NCI-H748 (cell line): ENCODE results near the gene HLA-C.
A peak's percentile ranks its signal among the peaks of the same experiment; 100 is the strongest.
"Not testable (repeated sequence)": the region's sequence is repeated elsewhere in the genome, so short reads cannot be mapped to it uniquely, and the experiment has no call there.

Experiments
- DNase-seq: peaks from one replicate; lab custom pipeline; 2025; ENCODE audit not compliant: unreplicated experiment; lab: John Stamatoyannopoulos, UW

HLA-C gene

DNA sequence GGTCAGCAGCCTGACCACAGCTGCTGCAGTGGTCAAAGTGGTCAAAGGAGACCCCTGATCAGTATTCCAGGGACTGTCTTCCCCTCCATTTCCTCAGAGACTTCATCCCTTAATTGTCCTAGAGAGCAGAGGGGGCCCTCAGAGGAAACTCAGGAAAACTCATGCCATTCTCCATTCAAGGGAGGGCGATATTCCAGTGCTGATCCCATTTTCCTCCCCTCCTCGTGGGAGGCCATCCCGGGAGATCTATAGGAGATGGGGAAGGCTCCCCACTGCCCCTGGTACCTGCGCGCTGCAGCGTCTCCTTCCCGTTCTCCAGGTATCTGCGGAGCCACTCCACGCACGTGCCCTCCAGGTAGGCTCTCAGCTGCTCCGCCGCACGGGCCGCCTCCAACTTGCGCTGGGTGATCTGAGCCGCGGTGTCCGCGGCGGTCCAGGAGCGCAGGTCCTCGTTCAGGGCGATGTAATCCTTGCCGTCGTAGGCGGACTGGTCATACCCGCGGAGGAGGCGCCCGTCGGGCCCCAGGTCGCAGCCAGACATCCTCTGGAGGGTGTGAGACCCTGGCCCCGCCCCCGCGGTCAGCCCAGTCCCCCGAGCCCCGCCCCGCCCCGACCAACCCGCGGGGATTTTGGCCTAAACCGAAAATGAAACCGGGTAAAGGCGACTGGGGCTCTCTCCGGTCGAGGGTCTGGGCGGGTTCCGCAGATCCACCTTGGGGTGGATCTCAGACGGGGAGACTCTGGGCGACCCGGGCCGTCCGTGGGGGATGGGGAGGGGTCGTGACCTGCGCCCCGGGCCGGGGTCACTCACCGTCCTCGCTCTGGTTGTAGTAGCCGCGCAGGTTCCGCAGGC lies 878 bp downstream of the HLA-C start:
- peak; percentile 57 for DNase-seq

DNA sequence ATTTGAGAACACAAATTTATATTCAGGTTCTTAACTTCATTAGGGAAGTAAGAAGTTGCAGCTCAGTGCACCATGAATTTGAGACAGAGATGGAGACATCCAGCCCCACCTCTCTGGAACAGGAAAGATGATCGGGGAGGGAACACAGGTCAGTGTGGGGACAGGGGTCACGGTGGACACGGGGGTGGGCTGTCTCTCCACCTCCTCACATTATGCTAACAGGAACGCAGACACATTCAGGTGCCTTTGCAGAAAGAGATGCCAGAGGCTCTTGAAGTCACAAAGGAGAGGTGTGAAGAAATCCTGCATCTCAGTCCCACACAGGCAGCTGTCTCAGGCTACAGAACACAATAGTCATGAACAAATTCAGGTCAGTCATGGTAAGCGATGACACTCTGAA lies 3.1 kb downstream of the HLA-C start:
- DNase-seq: no peak

DNA sequence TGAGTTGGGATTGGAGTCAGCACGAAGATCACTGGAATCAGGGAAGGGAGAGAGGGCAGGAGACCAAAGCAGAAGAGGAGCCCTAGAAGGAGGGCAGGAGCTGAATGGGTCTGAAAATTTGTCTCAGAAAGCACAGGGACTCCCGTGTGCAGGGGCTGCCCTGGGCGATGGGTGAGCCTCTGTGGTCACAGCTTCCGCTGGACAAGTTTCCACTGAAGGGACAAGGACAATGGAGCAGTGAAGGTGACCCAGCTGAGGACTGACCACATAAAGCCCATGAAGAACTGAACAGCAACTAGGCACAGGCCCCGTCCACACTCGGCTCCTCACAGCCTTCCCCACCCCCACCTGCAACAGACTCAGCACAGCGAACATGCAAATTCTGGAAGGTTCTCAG lies 3.5 kb downstream of the HLA-C start:
- DNase-seq: no peak

DNA sequence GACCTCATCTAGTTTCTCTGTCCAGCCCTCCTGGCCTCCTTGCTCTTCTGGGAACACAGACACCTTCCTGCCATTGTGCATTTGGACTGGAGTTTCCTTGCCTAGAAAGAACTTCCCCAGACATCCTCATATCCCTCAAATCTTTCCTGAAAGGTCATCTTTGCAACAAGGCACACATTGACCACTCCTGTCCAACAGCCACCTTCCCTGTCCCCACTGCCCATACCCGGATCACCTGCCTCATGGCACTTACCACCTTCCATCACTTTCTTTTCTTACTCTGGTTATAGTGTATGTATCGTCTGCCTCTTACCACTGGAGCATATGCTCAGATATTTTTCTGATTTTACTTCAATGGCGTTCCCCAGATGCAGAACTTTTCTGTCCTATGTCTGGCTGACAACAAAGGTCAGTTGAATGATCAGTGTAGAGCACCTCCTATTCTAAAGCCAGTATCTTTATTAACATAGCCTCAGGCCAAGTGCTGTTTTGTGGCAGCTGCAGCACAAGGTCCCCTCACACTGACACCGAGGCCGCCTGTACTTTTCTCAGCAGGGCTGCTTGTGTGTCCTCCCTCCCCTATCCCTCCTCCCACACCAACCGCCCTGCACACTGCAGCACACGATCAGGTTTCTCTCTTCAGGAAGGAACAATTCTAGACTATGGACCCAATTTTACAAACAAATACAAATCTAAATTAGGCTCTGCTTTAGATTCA lies 4.1 kb downstream of the HLA-C start:
- no peak for DNase-seq

DNA sequence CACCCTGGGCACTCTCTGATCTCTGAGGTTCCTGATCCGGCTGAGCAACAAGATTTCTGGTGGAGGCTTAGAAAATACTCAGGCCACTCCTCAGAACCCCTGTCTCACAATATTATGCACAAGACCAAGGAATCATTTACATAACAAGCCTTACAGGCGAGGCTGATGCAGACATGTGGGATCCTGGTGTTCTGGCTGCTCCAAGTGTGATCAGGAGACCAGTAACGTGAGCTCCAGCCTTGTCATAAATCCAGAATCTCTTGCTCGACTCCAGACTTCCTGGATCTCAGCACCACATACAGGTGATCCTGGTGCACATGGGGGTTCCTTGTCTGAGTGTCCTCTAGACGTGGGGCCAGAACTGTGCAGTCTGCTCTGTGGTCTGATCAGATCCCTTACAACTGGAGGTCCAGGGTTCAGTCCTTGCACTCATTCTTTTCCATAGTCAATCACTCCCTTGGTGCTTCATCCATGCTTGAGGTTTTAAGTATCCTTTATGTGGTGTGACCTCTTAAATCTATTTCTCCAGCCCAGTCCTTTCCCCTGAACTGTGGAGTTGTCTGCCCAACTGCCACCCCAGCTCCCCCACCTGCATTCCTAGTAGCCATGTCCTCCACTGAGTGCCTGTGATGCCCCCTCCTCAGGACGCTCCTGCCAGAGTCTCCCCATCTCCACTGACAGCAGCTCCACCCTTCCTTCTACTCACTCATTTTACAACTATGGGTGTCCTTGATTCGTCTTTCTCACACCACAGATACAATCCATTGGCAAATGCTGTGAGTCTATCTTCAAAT lies 5.1 kb downstream of the HLA-C start:
- DNase-seq: no peak

DNA sequence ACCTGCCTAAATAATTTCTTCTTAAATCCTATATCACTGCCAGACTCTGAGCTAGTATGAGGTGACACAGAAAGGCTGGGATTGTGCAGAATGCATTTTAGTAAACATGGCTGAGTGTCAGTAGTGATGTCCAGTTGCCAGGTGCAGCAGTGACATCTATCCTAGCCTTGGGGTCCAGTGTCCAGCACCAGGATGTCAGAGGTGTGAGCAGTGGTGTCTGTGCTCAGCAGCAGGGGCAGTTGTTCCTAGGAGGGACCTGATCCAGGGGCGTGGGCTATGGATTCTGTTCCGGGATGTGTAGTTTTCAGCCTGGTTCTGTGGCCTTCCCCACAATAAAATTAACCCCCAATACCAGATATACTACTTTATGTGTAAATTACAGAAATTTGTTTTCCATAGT lies 6.0 kb downstream of the HLA-C start:
- no peak for DNase-seq

DNA sequence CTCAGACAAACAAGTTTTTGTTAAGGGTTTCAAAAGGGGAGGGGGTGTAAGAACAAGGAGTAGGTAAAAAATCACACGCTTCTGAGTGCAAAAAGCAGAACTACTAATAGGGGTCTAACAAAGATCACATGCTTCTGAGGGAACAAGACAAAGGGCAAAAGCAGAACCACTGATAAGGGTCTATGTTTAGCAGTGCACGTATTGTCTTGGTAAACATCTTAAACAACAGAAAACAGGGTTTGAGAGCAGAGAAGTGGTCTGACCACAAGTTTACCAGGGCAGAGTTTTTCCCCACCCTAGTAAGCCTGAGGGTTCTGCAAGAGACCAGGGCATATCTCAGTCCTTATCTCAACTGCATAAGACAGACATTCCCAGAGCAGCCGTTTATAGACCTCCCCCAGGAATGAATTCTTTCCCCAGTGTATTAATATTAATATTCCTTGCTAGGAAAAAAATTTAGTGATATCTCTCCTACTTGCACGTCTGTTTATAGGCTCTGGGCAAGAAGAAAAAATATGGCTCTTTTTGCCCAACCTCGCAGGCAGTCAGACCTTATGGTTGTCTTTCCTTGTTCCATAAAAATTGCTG lies 8.5 kb downstream of the HLA-C start:
- DNase-seq: not testable (repeated sequence)

DNA sequence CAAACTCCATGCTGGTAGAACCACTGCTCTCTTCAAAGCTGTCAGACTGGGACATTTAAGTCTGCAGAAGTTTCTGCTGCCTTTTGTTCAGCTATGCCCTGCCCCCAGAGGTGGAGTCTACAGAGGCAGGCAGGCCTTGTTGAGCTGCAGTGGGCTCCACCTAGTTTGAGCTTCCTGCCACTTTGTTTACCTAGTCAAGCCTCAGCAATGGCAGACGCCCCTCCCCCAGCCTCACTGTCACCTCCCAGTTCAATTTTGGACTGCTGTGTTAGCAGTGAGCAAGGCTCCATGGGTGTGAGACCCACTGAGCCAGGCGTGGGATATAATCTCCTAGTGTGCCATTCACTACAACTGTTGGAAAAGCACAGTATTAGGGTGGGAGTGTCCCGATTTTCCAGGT lies 11.9 kb downstream of the HLA-C start:
- DNase-seq: not testable (repeated sequence)

DNA sequence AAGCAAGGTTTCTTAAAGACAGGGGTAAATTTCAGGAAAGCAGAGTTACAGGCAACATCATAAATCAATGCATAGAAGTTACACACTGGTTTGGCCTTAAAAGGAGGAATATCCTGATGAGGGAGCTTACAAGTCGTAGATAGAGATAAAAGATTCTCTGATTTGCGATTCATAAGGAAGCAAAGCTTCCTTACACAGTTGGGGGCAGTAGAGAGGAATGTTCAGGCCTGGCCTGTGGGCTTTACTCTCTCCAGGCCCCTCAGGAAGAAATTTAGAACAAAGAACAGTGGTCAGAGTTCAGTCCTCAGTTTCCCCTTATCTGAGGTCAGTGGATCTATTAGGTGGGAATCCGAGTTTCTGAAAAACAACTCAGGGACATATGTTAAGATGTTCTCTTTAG lies 19.3 kb downstream of the HLA-C start:
- no peak for DNase-seq

DNA sequence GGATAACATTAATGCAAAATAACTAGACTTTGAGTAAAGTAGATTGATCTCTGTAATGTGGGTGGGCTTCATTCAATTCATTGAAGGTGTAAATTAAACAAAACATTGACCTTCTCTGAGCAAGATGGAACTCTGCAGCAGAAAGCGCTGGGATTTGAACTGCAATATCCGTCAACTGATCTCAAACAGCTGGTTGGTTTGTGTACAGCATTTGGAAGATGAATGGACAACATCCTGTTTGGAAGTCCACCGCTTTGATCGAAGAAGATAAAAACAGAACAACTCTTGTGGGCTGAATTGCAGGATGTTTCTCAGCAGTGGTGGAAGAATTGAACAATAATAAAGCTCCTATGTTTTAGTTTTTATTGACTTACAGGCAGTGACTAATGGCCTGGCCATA lies 20.6 kb downstream of the HLA-C start:
- no peak for DNase-seq

DNA sequence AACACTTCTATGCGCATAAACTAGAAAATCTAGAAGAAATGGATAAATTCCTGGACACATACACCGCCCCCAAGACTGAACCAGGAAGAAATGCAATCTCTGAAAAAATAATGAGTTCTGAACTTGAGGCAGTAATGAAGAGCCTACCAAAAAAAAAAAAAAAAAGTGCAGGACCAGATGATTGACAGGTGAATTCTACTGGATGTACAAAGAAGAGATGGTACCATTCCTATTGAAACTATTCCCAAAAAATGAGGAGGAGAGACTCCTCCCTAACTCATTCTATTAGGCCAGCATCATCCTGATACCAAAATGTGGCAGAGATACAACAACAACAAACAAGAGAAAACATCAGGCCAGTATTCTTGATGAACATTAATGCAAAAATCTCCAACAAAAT lies 22.7 kb downstream of the HLA-C start:
- no peak for DNase-seq

DNA sequence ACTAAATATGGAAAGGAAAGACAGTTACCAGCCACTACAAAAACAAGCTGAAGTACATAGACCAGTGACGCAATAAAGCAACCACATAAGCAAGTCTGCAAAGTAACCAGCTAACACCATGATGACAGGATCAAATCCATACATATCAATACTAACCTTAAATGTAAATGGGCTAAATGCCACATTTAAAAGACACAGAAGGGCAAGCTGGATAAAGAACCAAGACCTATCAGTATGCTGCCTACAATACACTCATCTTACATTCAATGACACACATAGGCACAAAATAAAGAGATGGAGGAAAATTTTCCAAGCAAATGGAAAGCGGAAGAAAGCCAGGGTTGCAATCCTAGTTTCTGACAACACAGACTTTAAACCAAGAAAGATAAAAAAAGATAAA lies 24.1 kb downstream of the HLA-C start:
- DNase-seq: no peak

DNA sequence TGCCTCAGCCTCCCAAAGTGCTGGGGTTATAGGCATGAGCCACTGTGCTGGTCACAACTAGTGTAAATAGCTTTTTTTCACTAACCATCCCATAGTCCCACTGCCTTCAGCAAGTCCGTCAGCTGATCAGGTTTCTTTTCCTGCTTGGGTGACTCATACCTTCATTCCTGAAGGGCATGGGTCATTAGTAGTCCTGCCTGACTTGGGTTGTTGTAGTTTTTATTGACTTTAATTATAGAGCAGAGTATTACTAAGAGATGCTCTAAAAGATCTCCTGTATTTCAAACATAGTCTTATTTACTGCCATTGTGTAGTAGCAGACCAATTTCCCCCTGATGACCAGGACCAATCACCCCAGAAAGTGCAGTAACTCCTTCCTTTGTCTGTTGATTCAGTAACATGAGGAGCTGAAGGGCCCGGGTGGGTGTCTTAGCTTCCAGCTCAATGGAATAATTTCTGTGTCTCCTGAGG lies 25.8 kb downstream of the HLA-C start:
- DNase-seq: no peak

DNA sequence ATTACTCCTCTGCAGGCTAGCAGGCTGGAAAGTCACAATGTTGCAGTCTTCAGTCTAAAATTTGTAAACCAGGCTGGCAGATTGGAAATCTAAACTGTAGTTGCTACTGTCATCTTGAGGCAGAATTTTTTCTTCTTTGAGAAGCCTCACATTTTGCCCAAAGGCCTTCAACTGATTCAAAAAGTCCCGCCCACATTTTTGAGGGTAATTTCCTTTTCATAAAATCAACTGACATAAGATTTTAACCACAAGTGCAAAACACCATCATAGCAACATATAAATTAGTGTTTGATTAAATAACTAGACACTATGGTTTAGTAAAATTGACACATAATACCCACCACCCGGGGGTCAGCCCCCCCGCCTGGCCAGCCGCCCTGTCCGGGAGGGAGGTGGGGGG lies 28.4 kb downstream of the HLA-C start:
- no peak for DNase-seq

DNA sequence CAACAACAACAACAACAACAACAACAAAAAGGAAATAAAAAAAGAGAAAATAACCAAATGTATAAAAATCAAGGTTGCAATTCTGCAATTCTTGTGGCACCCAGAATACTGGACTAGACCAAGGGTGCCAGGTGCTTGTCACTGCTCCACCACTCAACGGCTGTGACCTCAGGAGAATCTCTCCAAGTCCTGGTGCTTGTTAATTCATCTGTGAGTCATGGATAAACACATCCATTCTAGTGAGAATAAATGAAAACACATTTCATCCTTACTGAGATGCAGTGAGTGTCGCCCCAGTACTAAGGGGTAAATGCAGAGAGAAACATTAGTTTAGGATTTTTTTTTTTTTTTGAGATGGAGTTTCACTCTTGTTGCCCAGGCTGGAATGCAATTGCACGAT lies 32.0 kb downstream of the HLA-C start:
- DNase-seq: no peak

DNA sequence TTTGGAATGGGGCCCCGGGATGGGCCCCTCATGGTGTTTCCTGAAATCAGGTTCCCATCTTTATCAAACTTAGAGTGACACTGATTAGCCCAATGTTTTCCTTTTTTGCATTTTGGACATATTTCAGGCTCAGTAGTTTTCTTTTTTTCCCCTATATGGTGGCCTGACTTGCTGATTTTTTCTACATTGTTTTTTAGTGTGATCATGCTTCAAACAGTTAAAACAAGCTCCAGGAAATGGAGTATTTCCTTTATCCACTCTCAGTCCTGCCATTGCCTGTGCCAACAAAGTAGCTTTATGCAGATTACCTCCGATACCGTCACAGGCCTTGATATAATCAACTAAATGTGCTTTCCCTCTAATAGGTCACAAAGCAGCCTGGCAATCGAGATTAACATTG lies 37.8 kb downstream of the HLA-C start:
- not testable (repeated sequence) for DNase-seq

DNA sequence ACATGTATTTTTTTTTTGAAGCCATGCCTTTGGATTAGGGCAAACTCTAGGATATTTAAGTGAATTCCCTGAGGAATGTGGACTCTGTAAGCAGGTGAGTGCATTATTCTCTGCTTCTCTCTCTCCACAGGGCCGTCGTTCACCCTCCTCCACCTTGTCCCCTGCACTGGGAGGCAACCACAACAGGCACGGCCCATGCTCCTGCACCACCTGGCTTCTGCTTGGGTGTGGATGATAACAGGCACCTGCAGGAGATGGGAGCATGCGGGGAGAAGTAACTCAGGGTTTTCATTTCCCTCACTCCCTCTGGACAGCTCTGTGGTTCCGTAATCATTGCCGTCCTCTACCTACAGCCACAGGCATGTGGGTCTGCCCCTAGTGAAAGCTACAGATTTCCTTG lies 43.4 kb downstream of the HLA-C start:
- DNase-seq: no peak

DNA sequence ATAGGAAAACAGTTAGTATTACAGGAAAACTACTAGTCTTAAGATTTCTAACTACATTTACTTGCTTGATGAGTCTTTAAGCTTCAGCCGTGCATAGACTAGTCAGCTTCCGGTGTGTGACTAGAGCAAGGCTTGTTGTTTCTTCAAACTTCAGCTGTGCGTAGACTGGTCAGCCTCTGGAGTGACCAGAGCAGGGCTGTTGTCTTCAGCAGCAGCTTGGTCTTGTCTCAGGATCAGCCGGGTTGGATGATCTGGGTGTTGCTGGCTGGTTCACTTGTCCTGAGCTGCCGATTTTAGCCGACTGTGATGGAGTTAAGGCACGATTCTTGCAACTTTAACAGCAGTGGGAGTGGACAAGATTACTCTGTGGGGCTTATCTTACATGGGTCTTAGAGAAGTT lies 44.7 kb downstream of the HLA-C start:
- no peak for DNase-seq

DNA sequence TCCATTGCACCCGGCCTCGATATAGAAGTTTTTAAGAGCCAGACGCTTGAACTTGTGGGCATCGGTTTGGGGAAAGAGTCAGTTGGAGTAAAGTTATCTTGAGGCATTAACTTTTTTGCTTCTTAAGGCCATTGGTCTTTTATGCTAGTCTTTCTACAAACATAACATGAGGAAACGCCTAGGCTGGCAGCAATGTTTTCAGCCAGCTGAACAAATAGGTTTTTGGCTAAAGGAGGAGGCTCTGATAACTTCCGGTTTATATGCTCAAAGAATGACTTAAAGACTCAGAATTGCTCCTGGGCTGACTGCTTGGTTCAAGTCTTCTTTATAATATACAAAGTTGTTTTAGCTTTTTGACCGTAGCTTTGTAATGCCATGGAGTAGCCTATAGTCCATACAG lies 46.2 kb downstream of the HLA-C start:
- no peak for DNase-seq

DNA sequence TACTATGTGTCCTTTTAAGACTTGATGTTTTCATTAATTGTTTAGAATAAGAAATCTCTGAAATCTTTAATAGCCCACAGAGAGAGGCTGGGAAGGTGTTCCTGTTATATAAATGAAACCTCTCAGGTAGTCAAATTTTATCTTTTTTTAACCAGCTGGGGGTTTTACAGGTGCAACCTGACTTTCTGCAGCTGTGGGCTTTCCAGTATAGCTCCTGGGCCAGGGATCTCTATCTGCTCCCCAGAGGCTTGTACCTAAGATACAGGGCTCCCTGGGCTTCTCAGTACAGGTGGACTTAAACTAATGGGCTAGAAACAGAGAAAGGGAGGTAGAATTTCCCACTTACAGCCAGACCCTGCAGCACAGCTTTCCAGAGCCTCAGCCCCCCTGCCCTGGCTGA lies 49.4 kb downstream of the HLA-C start:
- DNase-seq: no peak
